MM.1S (cell line): ENCODE data around the gene CENPS.

Experiments
- DNase-seq: peaks from one replicate; pipeline ENCODE4 v3.0.0-alpha.2; 2015
- H2AFZ ChIP-seq: fragments of 300-600 bp; sonication (generic); 2 replicates; pipeline ENCODE4 v1.6.0; 2016; ENCODE audit warnings: antibody characterized with exemption, low read length
- H3F3A ChIP-seq: fragments of 300-600 bp; sonication (generic); 2 replicates; pipeline ENCODE4 v1.6.1; 2016; ENCODE audit warnings: mild to moderate bottlenecking, antibody characterized with exemption, low read length, moderate library complexity, mixed read lengths; ENCODE audit not compliant: insufficient read depth
- H3K27ac ChIP-seq: fragments of 300-600 bp; sonication (generic); 2 replicates; pipeline ENCODE4 v1.5.1; 2016; ENCODE audit warnings: mild to moderate bottlenecking, low read length
- H3K27me3 ChIP-seq: fragments of 300-600 bp; sonication (generic); replicated peaks from 2 replicates; pipeline ENCODE4 v1.6.0; 2016; ENCODE audit warnings: low read length; ENCODE audit not compliant: insufficient read depth
- H3K36me3 ChIP-seq: fragments of 300-600 bp; sonication (generic); replicated peaks from 2 replicates; pipeline ENCODE4 v1.6.1; 2016; ENCODE audit warnings: mild to moderate bottlenecking, low read length, mixed read lengths; ENCODE audit not compliant: insufficient read depth
- H3K4me1 ChIP-seq: fragments of 300-600 bp; sonication (generic); 2 replicates; pipeline ENCODE4 v1.6.1; 2016; ENCODE audit warnings: low read length, mixed read lengths
- H3K4me2 ChIP-seq: fragments of 300-600 bp; sonication (generic); 2 replicates; pipeline ENCODE4 v1.6.0; 2016; ENCODE audit warnings: low read depth, low read length
- H3K4me3 ChIP-seq: fragments of 300-600 bp; sonication (generic); 2 replicates; pipeline ENCODE4 v1.5.1; 2016; ENCODE audit warnings: low read length, mixed read lengths
- H3K79me2 ChIP-seq: fragments of 300-600 bp; sonication (generic); 2 replicates; pipeline ENCODE4 v1.6.1; 2016; ENCODE audit warnings: mixed run types, low read length, mixed read lengths
- H3K9ac ChIP-seq: fragments of 300-600 bp; sonication (generic); 2 replicates; pipeline ENCODE4 v1.6.1; 2016; ENCODE audit warnings: low read length, mixed read lengths
- H3K9me2 ChIP-seq: fragments of 300-600 bp; sonication (generic); replicated peaks from 2 replicates; pipeline ENCODE4 v1.6.1; 2016; ENCODE audit warnings: mild to moderate bottlenecking, low read length, mixed read lengths; ENCODE audit not compliant: insufficient read depth
- H3K9me3 ChIP-seq: fragments of 300-600 bp; sonication (generic); replicated peaks from 2 replicates; pipeline ENCODE4 v1.6.1; 2016; ENCODE audit warnings: mild to moderate bottlenecking, low read length, mixed read lengths; ENCODE audit not compliant: insufficient read depth
- H4K20me1 ChIP-seq: fragments of 300-600 bp; sonication (generic); 2 replicates; pipeline ENCODE4 v1.6.1; 2016; ENCODE audit warnings: mild to moderate bottlenecking, low read length, moderate library complexity, mixed read lengths; ENCODE audit not compliant: insufficient read depth
- CTCF ChIP-seq: fragments of 300-600 bp; sonication (generic); IDR thresholded peaks from 2 replicates; pipeline ENCODE4 v1.5.1; 2016; ENCODE audit warnings: antibody characterized with exemption, low read length, mixed read lengths
- EZH2 ChIP-seq: fragments of 300-600 bp; sonication (generic); optimal IDR thresholded peaks from 2 replicates; pipeline ENCODE3; 2017; ENCODE audit warnings: low read depth, mild to moderate bottlenecking, antibody characterized with exemption, low read length, mixed read lengths
- EZH2phosphoT487 ChIP-seq: fragments of 300-600 bp; sonication (generic); IDR thresholded peaks from 2 replicates; pipeline ENCODE4 v1.6.1; 2018; ENCODE audit warnings: antibody characterized with exemption, low read length

The CENPS gene

GRCh38 chr1:10446790-10447422 is 16.7 kb downstream of the CENPS start:
- Histone ChIP-seq H3K4me3 (no peak overlapping the region), H3K27me3 (no peaks in the 10 kb centered on the region), H3K79me2 (no peaks in the 10 kb centered on the region), H3F3A (peaks cover 11% of the 10 kb centered on the region), H3K4me2 (no peak overlapping the region), H3K4me1 (peaks cover 6% of the 10 kb centered on the region), H3K36me3 (no peaks in the 10 kb centered on the region), H4K20me1 (no peaks in the 10 kb centered on the region), H2AFZ (no peak overlapping the region), H3K27ac (no peak overlapping the region), H3K9me3 (no peaks in the 10 kb centered on the region), H3K9me2 (no peaks in the 10 kb centered on the region), H3K9ac (no peak overlapping the region)
- no peak for DNase-seq
- no peak for TF ChIP-seq EZH2
- no peak for TF ChIP-seq EZH2phosphoT487
- no peak for TF ChIP-seq CTCF

- no peaks in the 10 kb centered on the region for H3K4me1 ChIP-seq
- H3K9me3 ChIP-seq = no peaks in the 10 kb centered on the region
- no peaks in the 10 kb centered on the region for H3K27me3 ChIP-seq
- H3K36me3 ChIP-seq = no peaks in the 10 kb centered on the region
- no peak within 1 kb of the TSS for H3K4me2 ChIP-seq
- no peaks in the 10 kb centered on the region for H3K79me2 ChIP-seq
- H3K9me2 ChIP-seq = no peaks in the 10 kb centered on the region
- H3K4me3 ChIP-seq = no peak within 1 kb of the TSS
- DNase-seq = no peak
- H2AFZ ChIP-seq = no peak within 1 kb of the TSS
- H3F3A ChIP-seq = peaks cover 5% of the 10 kb centered on the region
- H3K27ac ChIP-seq = no peak within 1 kb of the TSS
- TF ChIP-seq EZH2phosphoT487 = no peak
- TF ChIP-seq CTCF = no peak
- TF ChIP-seq EZH2 = no peak
- H4K20me1 ChIP-seq = no peaks in the 10 kb centered on the region
- no peak within 1 kb of the TSS for H3K9ac ChIP-seq
Measured at GRCh38 chr1:10449751-10450150, 19.5 kb downstream of the CENPS start, which contains the start of gene CORT. TSS of gene CORT (plus strand) at chr1:10450031. CDS start at chr1:10450224, 193 bp downstream.

GRCh38 chr1:10450156-10450814 is 20.1 kb downstream of the CENPS start:
- Histone ChIP-seq H3K9me2 (no peaks in the 10 kb centered on the region), H4K20me1 (no peaks in the 10 kb centered on the region), H3K27ac (no peak overlapping the region), H3F3A (peaks cover under 1% of the 10 kb centered on the region), H3K9me3 (no peaks in the 10 kb centered on the region), H3K36me3 (no peaks in the 10 kb centered on the region), H3K4me1 (no peaks in the 10 kb centered on the region), H3K27me3 (no peaks in the 10 kb centered on the region), H3K9ac (no peak overlapping the region), H3K4me3 (no peak overlapping the region), H3K79me2 (no peaks in the 10 kb centered on the region), H2AFZ (no peak overlapping the region), H3K4me2 (no peak overlapping the region)
- no peak for DNase-seq
- TF ChIP-seq EZH2 (no peak), EZH2phosphoT487 (no peak), CTCF (no peak)
